ENCODE results near the gene SFXN5.

DNA sequence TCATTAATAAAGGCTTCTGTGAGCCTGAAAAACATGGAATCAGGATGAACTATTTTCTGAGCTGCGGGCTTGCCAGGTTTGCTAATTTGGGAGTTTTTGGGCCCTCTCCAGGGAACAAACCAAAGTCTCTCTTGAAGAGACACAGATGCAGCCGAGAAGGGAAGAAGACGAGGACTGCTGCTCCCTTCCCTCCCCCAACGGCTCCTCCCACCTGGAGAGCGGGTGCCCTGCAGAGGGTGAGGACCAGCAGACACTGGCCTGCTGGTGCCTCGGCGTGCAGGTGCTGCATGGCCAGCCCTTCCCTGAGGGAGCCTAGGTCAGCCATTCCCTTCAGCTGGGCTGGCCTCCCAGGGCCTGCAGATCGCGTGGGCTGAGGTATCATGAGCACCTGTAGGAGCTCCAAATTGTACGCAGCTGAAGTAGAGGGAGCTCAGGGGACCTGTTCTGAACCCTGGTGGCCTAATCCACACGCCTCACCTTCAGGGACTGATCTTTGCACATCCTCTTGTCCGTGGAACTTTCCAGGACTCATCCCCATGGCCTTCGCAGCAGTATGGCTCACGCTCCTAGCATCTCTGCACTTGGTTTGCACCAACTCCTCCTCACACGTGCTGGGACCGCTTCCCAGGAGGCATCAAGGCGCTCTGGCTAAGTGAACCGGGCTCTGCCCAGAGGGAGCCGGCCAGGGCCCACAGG lies 134.7 kb downstream of the SFXN5 start:
- TF ChIP-seq, protein P1, sequence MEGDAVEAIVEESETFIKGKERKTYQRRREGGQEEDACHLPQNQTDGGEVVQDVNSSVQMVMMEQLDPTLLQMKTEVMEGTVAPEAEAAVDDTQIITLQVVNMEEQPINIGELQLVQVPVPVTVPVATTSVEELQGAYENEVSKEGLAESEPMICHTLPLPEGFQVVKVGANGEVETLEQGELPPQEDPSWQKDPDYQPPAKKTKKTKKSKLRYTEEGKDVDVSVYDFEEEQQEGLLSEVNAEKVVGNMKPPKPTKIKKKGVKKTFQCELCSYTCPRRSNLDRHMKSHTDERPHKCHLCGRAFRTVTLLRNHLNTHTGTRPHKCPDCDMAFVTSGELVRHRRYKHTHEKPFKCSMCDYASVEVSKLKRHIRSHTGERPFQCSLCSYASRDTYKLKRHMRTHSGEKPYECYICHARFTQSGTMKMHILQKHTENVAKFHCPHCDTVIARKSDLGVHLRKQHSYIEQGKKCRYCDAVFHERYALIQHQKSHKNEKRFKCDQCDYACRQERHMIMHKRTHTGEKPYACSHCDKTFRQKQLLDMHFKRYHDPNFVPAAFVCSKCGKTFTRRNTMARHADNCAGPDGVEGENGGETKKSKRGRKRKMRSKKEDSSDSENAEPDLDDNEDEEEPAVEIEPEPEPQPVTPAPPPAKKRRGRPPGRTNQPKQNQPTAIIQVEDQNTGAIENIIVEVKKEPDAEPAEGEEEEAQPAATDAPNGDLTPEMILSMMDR (conservative IDR thresholded peaks at IDR 0.05; ENCODE audit: low read depth, low read length) = no peak
- TF ChIP-seq EZH2 (IDR thresholded peaks at IDR 0.05; ENCODE audit: low read length, unreplicated experiment) = no peak
- TF ChIP-seq EZH2phosphoT487 (IDR thresholded peaks at IDR 0.05; ENCODE audit: borderline replicate concordance, low read length) = no peak
